ENCODE measurements around the gene RIT2. TPM values are rescaled to one million over a fixed set of nuclear protein-coding genes. Genes with fewer than 3 reads are reported as not detected.

Gene RIT2
- total RNA-seq, 3 donors from 2014 or later (not counting 1 experiment from before 2014, with no cell fraction given), result not detected

- Mint-ChIP-seq H3K27ac (no peak overlapping the region), H3K4me3 (no peak overlapping the region), H3K4me1 (no peaks in the 10 kb centered on the region), H3K36me3 (no peaks in the 10 kb centered on the region), H3K9me3 (peaks cover 6 to 8% of the 10 kb centered on the region in 2 donors), H3K27me3 (ENCODE audit: low read depth in 2 of 2) (no peaks in the 10 kb centered on the region)
- no peak overlapping the region for H3K27ac ChIP-seq (ENCODE audit: low read length)
- WGBS (ENCODE audit: insufficient coverage), result no CpG with 5 or more reads among the region's 1 CpG
- no peaks in the 10 kb centered on the region for H3K27me3 ChIP-seq (ENCODE audit: control insufficient read depth, insufficient read depth, low read length)
- no peak overlapping the region for H3K4me3 ChIP-seq (ENCODE audit: low read length)
- TF ChIP-seq CTCF (IDR thresholded peaks at IDR 0.05), result no peak
- DNase-seq, result no peak
- H3K9me3 ChIP-seq (ENCODE audit: control insufficient read depth, insufficient read depth, low read length), result no peaks in the 10 kb centered on the region
- H3K4me1 ChIP-seq (ENCODE audit: control insufficient read depth, insufficient read depth, low read length), result no peaks in the 10 kb centered on the region
- intact Hi-C loops (cut with micrococcal nuclease), result no loop called here
- ATAC-seq, result no peak
- H3K36me3 ChIP-seq (ENCODE audit: control insufficient read depth, insufficient read depth, low read length), result no peaks in the 10 kb centered on the region
Measured at GRCh38 chr18:42707080-42707479, 408.4 kb downstream of the RIT2 start.

GRCh38 chr18:42706618-42707017 lies 408.9 kb downstream of the RIT2 start:
- Mint-ChIP-seq H3K27ac (no peak overlapping the region), H3K4me3 (no peak overlapping the region), H3K9me3 (peaks cover 9 to 11% of the 10 kb centered on the region in 2 donors), H3K27me3 (ENCODE audit: low read depth in 2 of 2) (no peaks in the 10 kb centered on the region), H3K36me3 (no peaks in the 10 kb centered on the region), H3K4me1 (no peaks in the 10 kb centered on the region)
- H3K4me3 ChIP-seq (ENCODE audit: low read length), result no peak overlapping the region
- H3K27me3 ChIP-seq (ENCODE audit: control insufficient read depth, insufficient read depth, low read length), result no peaks in the 10 kb centered on the region
- H3K4me1 ChIP-seq (ENCODE audit: control insufficient read depth, insufficient read depth, low read length), result no peaks in the 10 kb centered on the region
- no peaks in the 10 kb centered on the region for H3K36me3 ChIP-seq (ENCODE audit: control insufficient read depth, insufficient read depth, low read length)
- DNase-seq (no peak), ATAC-seq (no peak)
- 66% methylated on average over 8 of the region's 8 CpGs for WGBS (ENCODE audit: insufficient coverage)
- no peak for TF ChIP-seq CTCF (IDR thresholded peaks at IDR 0.05)
- H3K9me3 ChIP-seq (ENCODE audit: control insufficient read depth, insufficient read depth, low read length), result no peaks in the 10 kb centered on the region
- no peak overlapping the region for H3K27ac ChIP-seq (ENCODE audit: low read length)
- intact Hi-C loops (cut with micrococcal nuclease), result no loop called here

GRCh38 chr18:42706029-42706608 lies 409.4 kb downstream of the RIT2 start:
- H3K27ac ChIP-seq (ENCODE audit: low read length), result no peak overlapping the region
- no peak overlapping the region for H3K4me3 ChIP-seq (ENCODE audit: low read length)
- Mint-ChIP-seq H3K27ac (no peak overlapping the region), H3K4me3 (no peak overlapping the region), H3K9me3 (peaks cover 9 to 11% of the 10 kb centered on the region in 2 donors), H3K4me1 (no peaks in the 10 kb centered on the region), H3K27me3 (ENCODE audit: low read depth in 2 of 2) (no peaks in the 10 kb centered on the region), H3K36me3 (no peaks in the 10 kb centered on the region)
- H3K9me3 ChIP-seq (ENCODE audit: control insufficient read depth, insufficient read depth, low read length), result no peaks in the 10 kb centered on the region
- H3K4me1 ChIP-seq (ENCODE audit: control insufficient read depth, insufficient read depth, low read length), result no peaks in the 10 kb centered on the region
- no peaks in the 10 kb centered on the region for H3K27me3 ChIP-seq (ENCODE audit: control insufficient read depth, insufficient read depth, low read length)
- ATAC-seq (no peak), DNase-seq (no peak)
- TF ChIP-seq CTCF (IDR thresholded peaks at IDR 0.05), result no peak
- intact Hi-C loops (cut with micrococcal nuclease), result no loop called here
- WGBS (ENCODE audit: insufficient coverage), result 78% methylated on average over 2 of the region's 4 CpGs
- H3K36me3 ChIP-seq (ENCODE audit: control insufficient read depth, insufficient read depth, low read length), result no peaks in the 10 kb centered on the region

Other genes with a start within 250 kb of the RIT2 start
- gene SYT4, start 161.8 kb upstream of the RIT2 start, total RNA-seq, result not detected

Data from natural killer cell (primary cell).